MM.1S (cell line): ENCODE results near the gene SGSM1.

Experiments used
- EZH2 ChIP-seq: fragments of 300-600 bp; sonication (generic); optimal IDR thresholded peaks from 2 replicates; pipeline ENCODE3; 2017; ENCODE audit warnings: low read depth, mild to moderate bottlenecking, antibody characterized with exemption, low read length, mixed read lengths
- EZH2phosphoT487 ChIP-seq: fragments of 300-600 bp; sonication (generic); IDR thresholded peaks from 2 replicates; pipeline ENCODE4 v1.6.1; 2018; ENCODE audit warnings: antibody characterized with exemption, low read length
- TF ChIP-seq, protein P1 (sequence below): fragments of 300-600 bp; sonication (generic); IDR thresholded peaks from 2 replicates; pipeline ENCODE4 v1.5.1; 2016; ENCODE audit warnings: antibody characterized with exemption, low read length, mixed read lengths

DNA sequence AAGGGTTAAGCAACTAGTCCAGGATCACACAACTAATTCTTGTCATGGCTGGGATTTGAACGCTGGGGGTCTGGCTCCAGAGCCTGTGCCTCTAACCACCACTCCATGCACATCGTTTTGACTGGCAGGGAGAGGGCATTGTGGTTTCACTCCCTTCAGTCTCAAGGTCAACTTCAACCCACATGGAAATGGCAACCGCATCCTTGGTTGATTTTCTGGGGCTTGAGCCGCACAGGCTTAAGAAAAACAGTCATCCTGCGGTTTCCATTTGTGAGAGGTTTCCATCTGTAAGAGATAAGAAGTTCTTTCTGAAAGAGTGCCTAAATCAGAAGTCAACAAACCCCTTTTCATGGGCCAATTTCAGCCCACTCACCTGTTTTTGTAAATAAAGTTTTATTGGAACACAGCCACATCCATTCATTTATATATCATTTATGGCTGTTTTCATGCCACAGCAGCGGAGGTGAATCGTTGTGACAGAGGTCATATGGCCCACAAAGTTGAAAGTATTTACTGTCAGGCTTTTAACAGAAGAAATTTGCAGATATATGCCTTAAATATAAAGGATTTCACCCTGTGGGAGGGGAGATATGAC lies 65.7 kb downstream of the SGSM1 start:
- TF ChIP-seq, protein P1, sequence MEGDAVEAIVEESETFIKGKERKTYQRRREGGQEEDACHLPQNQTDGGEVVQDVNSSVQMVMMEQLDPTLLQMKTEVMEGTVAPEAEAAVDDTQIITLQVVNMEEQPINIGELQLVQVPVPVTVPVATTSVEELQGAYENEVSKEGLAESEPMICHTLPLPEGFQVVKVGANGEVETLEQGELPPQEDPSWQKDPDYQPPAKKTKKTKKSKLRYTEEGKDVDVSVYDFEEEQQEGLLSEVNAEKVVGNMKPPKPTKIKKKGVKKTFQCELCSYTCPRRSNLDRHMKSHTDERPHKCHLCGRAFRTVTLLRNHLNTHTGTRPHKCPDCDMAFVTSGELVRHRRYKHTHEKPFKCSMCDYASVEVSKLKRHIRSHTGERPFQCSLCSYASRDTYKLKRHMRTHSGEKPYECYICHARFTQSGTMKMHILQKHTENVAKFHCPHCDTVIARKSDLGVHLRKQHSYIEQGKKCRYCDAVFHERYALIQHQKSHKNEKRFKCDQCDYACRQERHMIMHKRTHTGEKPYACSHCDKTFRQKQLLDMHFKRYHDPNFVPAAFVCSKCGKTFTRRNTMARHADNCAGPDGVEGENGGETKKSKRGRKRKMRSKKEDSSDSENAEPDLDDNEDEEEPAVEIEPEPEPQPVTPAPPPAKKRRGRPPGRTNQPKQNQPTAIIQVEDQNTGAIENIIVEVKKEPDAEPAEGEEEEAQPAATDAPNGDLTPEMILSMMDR = no peak
- TF ChIP-seq EZH2 (no peak), EZH2phosphoT487 (no peak)
